H1 (cell line): ENCODE data around the gene DMBT1. TPM values are rescaled to one million over a fixed set of nuclear protein-coding genes. Genes with fewer than 3 reads are reported as not detected.
A peak's percentile ranks its signal among the peaks of the same experiment; 100 is the strongest.

Experiments used
- CTCF ChIA-PET: fragments of 300-600 bp; sonication (Branson Sonifier 250); formaldehyde crosslinking; loops from one replicate; lab custom pipeline; 2021; ENCODE audit not compliant: partially characterized antibody; lab: Charles Lee
- POLR2A ChIA-PET: fragments of 300-600 bp; sonication (Branson Sonifier 250); formaldehyde crosslinking; loops from one replicate; lab custom pipeline; 2021; ENCODE audit warnings: inconsistent platforms; ENCODE audit not compliant: partially characterized antibody; lab: Charles Lee
- DNase-seq, 2 experiments: peaks; one replicate each; pipeline versions ENCODE4 v3.0.0 to v3.0.0-alpha.2; 2010 to 2022; ENCODE audit warnings: low spot score in 2 of 2, low read depth in 1 of 2, mixed read lengths in 1 of 2
- FAIRE-seq: peaks from 2 replicates; lab custom pipeline; 2011; peaks lifted over from hg19 to GRCh38; lab: Jason Lieb, UNC
- H2AFZ ChIP-seq: 2 replicates; pipeline ENCODE4 v1.8.1; 2012; ENCODE audit warnings: low read length, inconsistent platforms
- H2AK5ac ChIP-seq: 2 replicates; pipeline ENCODE4 v1.6.1; 2013; ENCODE audit warnings: low read depth, low read length
- H2BK120ac ChIP-seq: replicated peaks from 2 replicates; pipeline ENCODE3; 2013; ENCODE audit warnings: low read depth, low read length, inconsistent platforms
- H2BK12ac ChIP-seq: 2 replicates; pipeline ENCODE4 v1.6.1; 2013; ENCODE audit warnings: low read depth, low read length
- H2BK15ac ChIP-seq: 2 replicates; pipeline ENCODE4 v1.6.1; 2013; ENCODE audit warnings: low read length
- H2BK20ac ChIP-seq: 2 replicates; pipeline ENCODE4 v1.6.1; 2013; ENCODE audit warnings: low read length
- H2BK5ac ChIP-seq: 2 replicates; pipeline ENCODE4 v1.6.1; 2013; ENCODE audit warnings: low read depth, low read length
- H3K14ac ChIP-seq: 2 replicates; pipeline ENCODE4 v1.6.1; 2013; ENCODE audit warnings: inconsistent platforms; ENCODE audit not compliant: insufficient read length
- H3K18ac ChIP-seq: 2 replicates; pipeline ENCODE4 v1.6.1; 2013; ENCODE audit warnings: low read length; ENCODE audit errors: extremely low read depth
- H3K23ac ChIP-seq: 2 replicates; pipeline ENCODE4 v1.6.1; 2013; ENCODE audit warnings: inconsistent platforms; ENCODE audit not compliant: insufficient read length
- H3K23me2 ChIP-seq: 2 replicates; pipeline ENCODE4 v1.6.1; 2013; ENCODE audit warnings: low read depth, low read length
- H3K27ac ChIP-seq: 2 replicates; pipeline ENCODE4 v1.6.1; 2011; ENCODE audit warnings: low read depth, low read length, inconsistent platforms
- H3K27me3 ChIP-seq, 4 experiments: replicated peaks in 1 of 4; 1 replicate in 1 of 4; 2 replicates in 3 of 4; pipeline versions ENCODE4 v1.6.1 to v1.8.1; 2011 to 2013; ENCODE audit warnings: low read length in 3 of 4, mild to moderate bottlenecking in 3 of 4, inconsistent platforms in 2 of 4, mixed read lengths in 2 of 4, moderate library complexity in 1 of 4; ENCODE audit not compliant: control insufficient read depth in 3 of 4, insufficient read depth in 3 of 4; ENCODE audit errors: extremely low read depth in 1 of 4
- H3K36me3 ChIP-seq, 4 experiments: 2 replicates each; pipeline versions ENCODE4 v1.6.1 to v1.8.1; 2011 to 2013; ENCODE audit warnings: mild to moderate bottlenecking in 4 of 4, low read length in 3 of 4, moderate library complexity in 2 of 4, control low read depth in 1 of 4, inconsistent platforms in 1 of 4; ENCODE audit not compliant: insufficient read depth in 4 of 4, control insufficient read depth in 2 of 4
- H3K4ac ChIP-seq: replicated peaks from 2 replicates; pipeline ENCODE3; 2013; ENCODE audit warnings: low read length, low read depth, mixed read lengths, inconsistent platforms; ENCODE audit not compliant: insufficient read length
- H3K4me1 ChIP-seq, 4 experiments: replicated peaks in 1 of 4; 1 replicate in 1 of 4; 2 replicates in 3 of 4; pipeline versions ENCODE4 v1.6.1 to v1.8.1; 2011 to 2013; ENCODE audit warnings: low read length in 3 of 4, inconsistent platforms in 2 of 4, mixed read lengths in 1 of 4; ENCODE audit not compliant: insufficient read depth in 4 of 4, control insufficient read depth in 3 of 4
- H3K4me2 ChIP-seq, 2 experiments: 2 replicates each; pipeline versions ENCODE4 v1.6.1 to v1.8.1; 2011 to 2013; ENCODE audit warnings: low read depth in 2 of 2, low read length in 2 of 2, control low read depth in 1 of 2, inconsistent platforms in 1 of 2, mild to moderate bottlenecking in 1 of 2; ENCODE audit not compliant: insufficient read depth in 1 of 2
- H3K4me3 ChIP-seq, 4 experiments: fragments of 200-600, 300-600 bp in 1 of 4; sonication (generic), shearing (Covaris generic), sonication (Bioruptor Twin) in 1 of 4; 2 replicates each; pipeline versions ENCODE4 v1.5.1 to v1.8.1; 2011 to 2016; ENCODE audit warnings: low read length in 4 of 4, low read depth in 3 of 4, control low read depth in 2 of 4, inconsistent platforms in 2 of 4, mild to moderate bottlenecking in 2 of 4, mixed read lengths in 1 of 4, moderate library complexity in 1 of 4; ENCODE audit not compliant: insufficient read depth in 2 of 4; ENCODE audit errors: extremely low read depth in 1 of 4
- H3K56ac ChIP-seq: replicated peaks from 2 replicates; pipeline ENCODE3; 2013; ENCODE audit warnings: low read depth, mild to moderate bottlenecking, mixed read lengths, low read length, inconsistent platforms; ENCODE audit not compliant: insufficient read length
- H3K79me1 ChIP-seq: 2 replicates; pipeline ENCODE4 v1.6.1; 2013; ENCODE audit warnings: low read depth, low read length, control low read depth
- H3K79me2 ChIP-seq, 2 experiments: 2 replicates each; pipeline versions ENCODE4 v1.6.1 to v1.8.1; 2012 to 2013; ENCODE audit warnings: low read length in 2 of 2, mild to moderate bottlenecking in 2 of 2, inconsistent platforms in 1 of 2; ENCODE audit not compliant: insufficient read depth in 2 of 2, control insufficient read depth in 1 of 2
- H3K9ac ChIP-seq, 4 experiments: replicated peaks in 1 of 4; 1 replicate in 1 of 4; 2 replicates in 3 of 4; pipeline versions ENCODE4 v1.6.1 to v1.8.1; 2011 to 2013; ENCODE audit warnings: low read depth in 3 of 4, low read length in 3 of 4, control low read depth in 2 of 4, mild to moderate bottlenecking in 2 of 4, moderate library complexity in 2 of 4, inconsistent platforms in 1 of 4; ENCODE audit errors: extremely low read depth in 1 of 4
- H3K9me3 ChIP-seq, 2 experiments: 2 replicates each; pipeline versions ENCODE4 v1.6.1 to v1.8.1; 2012 to 2013; ENCODE audit warnings: mild to moderate bottlenecking in 2 of 2, moderate library complexity in 2 of 2, control low read depth in 1 of 2, inconsistent platforms in 1 of 2, low read depth in 1 of 2, low read length in 1 of 2, mixed read lengths in 1 of 2; ENCODE audit not compliant: insufficient read depth in 2 of 2
- H4K20me1 ChIP-seq, 2 experiments: replicated peaks in 1 of 2; 2 replicates each; pipeline versions ENCODE3 to v1.8.1; 2011 to 2013; ENCODE audit warnings: inconsistent platforms in 2 of 2, low read length in 2 of 2, mild to moderate bottlenecking in 1 of 2; ENCODE audit not compliant: insufficient read depth in 2 of 2, control insufficient read depth in 1 of 2
- H4K5ac ChIP-seq: 2 replicates; pipeline ENCODE4 v1.6.1; 2013; ENCODE audit warnings: low read length, low read depth, mixed read lengths, inconsistent platforms; ENCODE audit not compliant: insufficient read length
- H4K8ac ChIP-seq: 2 replicates; pipeline ENCODE4 v1.8.0; 2013; ENCODE audit warnings: mild to moderate bottlenecking, moderate library complexity, low read length, inconsistent platforms; ENCODE audit not compliant: insufficient read depth; ENCODE audit errors: extremely low read depth
- H4K91ac ChIP-seq: replicated peaks from 2 replicates; pipeline ENCODE3; 2013; ENCODE audit warnings: low read length, mixed read lengths, inconsistent platforms; ENCODE audit not compliant: insufficient read length
- CHD1 ChIP-seq: IDR thresholded peaks from 2 replicates; pipeline ENCODE4 v1.6.1; 2012; ENCODE audit warnings: low read depth, low read length, improper control_type of control experiment
- EP300 ChIP-seq, 2 experiments: IDR thresholded peaks; 1 replicate in 1 of 2; 2 replicates in 1 of 2; pipeline ENCODE4 v1.6.1; 2011 to 2012; ENCODE audit warnings: low read depth in 2 of 2, low read length in 2 of 2, mild to moderate bottlenecking in 2 of 2, borderline replicate concordance in 1 of 2, inconsistent platforms in 1 of 2, moderate library complexity in 1 of 2
- PHF8 ChIP-seq: fragments of 200-600 bp; sonication (generic); conservative IDR thresholded peaks from 2 replicates; pipeline ENCODE4 v1.7.1; 2012; ENCODE audit warnings: low read depth, mild to moderate bottlenecking, inconsistent platforms, low read length, moderate library complexity
- SRF ChIP-seq: IDR thresholded peaks from 2 replicates; pipeline ENCODE4 v1.6.1; 2011; ENCODE audit warnings: mild to moderate bottlenecking, low read depth, low read length, moderate library complexity
- TEAD4 ChIP-seq: IDR thresholded peaks from 2 replicates; pipeline ENCODE4 v1.6.1; 2012; ENCODE audit warnings: low read depth, low read length, inconsistent platforms, mixed read lengths
- WGBS, 2 experiments: shearing (Covaris generic) in 1 of 2; methylation state at CpG; one replicate each; pipeline versions ENCODE4 v1.1.6 to v1.1.7; 2013 to 2015; ENCODE audit warnings: low lambda C conversion rate in 2 of 2, mixed read lengths in 2 of 2, inconsistent platforms in 1 of 2, low coverage in 1 of 2, missing lambda C conversion rate in 1 of 2; ENCODE audit not compliant: insufficient replicate concordance in 2 of 2, insufficient coverage in 1 of 2, insufficient read length in 1 of 2; ENCODE audit errors: extremely low coverage in 1 of 2, missing lambda C conversion rate in 1 of 2; 5-methylcytosine and 5-hydroxymethylcytosine counted together
- polyA plus RNA-seq, 7 experiments: library from polyadenylated mRNA; depleted of rRNA in 3 of 7; stranded (reverse) in 5 of 7; unstranded in 2 of 7; fragments of >200 nt in 5 of 7; fragments of 200-250 nt in 2 of 7; gene quantifications; 1 replicate in 5 of 7; 2 replicates in 1 of 7; 4 replicates in 1 of 7; pipeline versions ENCODE4 v1.2.1 to v1.2.3, GENCODE V29; 2011 to 2013; ENCODE audit warnings: missing spikeins in 2 of 7, mixed read lengths in 2 of 7
- total RNA-seq: library from RNA; stranded (reverse); fragmentation: NEBNext Ultra II Directional; extraction: Animal tissue kit (Norgen Biotek cat#: 25700); gene quantifications from 2 replicates; pipeline ENCODE4 v1.2.1, GENCODE V29; 2021

The DMBT1 gene
- total and polyA plus RNA-seq, 2 of the 8 experiments (the other 6 are each of a cell fraction or from before 2014, with no cell fraction given) = 0.03 TPM; not detected in 1

- Histone ChIP-seq H3K79me2 (no peaks in the 10 kb centered on the region), H3K9me3 (no peaks in the 10 kb centered on the region), H3K79me1 (no peaks in the 10 kb centered on the region), H2AFZ (no peak overlapping the region), H2AK5ac (no peak overlapping the region), H3K4ac (no peak overlapping the region), H3K4me1 (no peaks in the 10 kb centered on the region), H3K23me2 (no peaks in the 10 kb centered on the region), H2BK5ac (no peak overlapping the region), H3K36me3 (no peaks in the 10 kb centered on the region), H3K4me2 (no peak overlapping the region), H4K91ac (no peak overlapping the region), H2BK20ac (no peak overlapping the region), H3K4me3 (no peak overlapping the region), H2BK120ac (no peak overlapping the region), H3K23ac (no peak overlapping the region), H4K5ac (no peak overlapping the region), H2BK12ac (0 out of 2 replicates have a peak overlapping the region, but pooled peaks have one; percentile 42), H4K8ac (no peak overlapping the region), H3K27ac (no peak overlapping the region), H4K20me1 (no peaks in the 10 kb centered on the region), H3K56ac (no peak overlapping the region), H3K14ac (no peak overlapping the region), H2BK15ac (no peak overlapping the region), H3K18ac (no peak overlapping the region), H3K27me3 (no peaks in the 10 kb centered on the region), H3K9ac (no peak overlapping the region)
- FAIRE-seq (no peak), DNase-seq (no peak)
- ChIA-PET CTCF (interaction anchor here (5.4 kb wide), 1 partner anchor 8 kb away, joined by 42 read pairs; no protein-coding TSS in a partner anchor), POLR2A (no interaction called here)
- 81% methylated on average over 3 of the region's 3 CpGs; no CpG with 5 or more reads in 1 of the 2 experiments for WGBS, 2 experiments
- TF ChIP-seq SRF = no peak
- no peak for TF ChIP-seq EP300 (IDR thresholded peaks at IDR 0.05; ENCODE audit: borderline replicate concordance in 1 of 2, low read depth in 2 of 2, low read length in 2 of 2)
- TF ChIP-seq TEAD4 = no peak
- TF ChIP-seq CHD1 = no peak
- no peak for TF ChIP-seq PHF8
Observed at GRCh38 chr10:122640921-122641320, 80.4 kb downstream of the DMBT1 start.
